Suprapubic skin (tissue), 4 donors: ENCODE results near the gene TPRX1. TPM values are rescaled to one million over a fixed set of nuclear protein-coding genes. Genes with fewer than 3 reads are reported as not detected.

Experiments
- total RNA-seq, 4 donors: library from RNA; depleted of rRNA; stranded (reverse); fragments of >200 nt; gene quantifications; one replicate each; pipeline ENCODE4 v1.1.0, GENCODE V29; 2016

Gene TPRX1
- total RNA-seq, 4 donors from 2014 or later, result not detected

Other genes with a start within 250 kb of the TPRX1 start
- under 1 TPM in 3 of 4 donors, not detected in 1; 0.49 to 0.80 (median 0.51) TPM for gene ZNF541, start 231.4 kb downstream of the TPRX1 start, total RNA-seq
- 10 to 100 TPM; 10.7 to 33.6 (median 22.9) TPM for gene BICRA, start 195.4 kb downstream of the TPRX1 start, total RNA-seq
- gene EHD2, start 91.1 kb downstream of the TPRX1 start, total RNA-seq, result 10 to 100 TPM; 48.5 to 84.7 (median 70.5) TPM
- 100 to 1,000 TPM; 329 to 412 (median 356) TPM for gene NOP53, start 59.0 kb downstream of the TPRX1 start, total RNA-seq
- 100 to 1,000 TPM; 351 to 679 (median 517) TPM for gene SELENOW, start 25.8 kb downstream of the TPRX1 start, total RNA-seq
- not detected for gene CRX, start 17.4 kb upstream of the TPRX1 start, total RNA-seq
- not detected for gene TPRX2, start 54.7 kb upstream of the TPRX1 start, total RNA-seq
- under 1 TPM in 1 of 4 donors, not detected in 3; 0.32 TPM for gene SULT2A1, start 81.8 kb upstream of the TPRX1 start, total RNA-seq
- gene BSPH1, start 187.6 kb upstream of the TPRX1 start, total RNA-seq, result not detected
- not detected for gene ELSPBP1, start 190.1 kb upstream of the TPRX1 start, total RNA-seq
- not detected for gene CABP5, start 239.5 kb upstream of the TPRX1 start, total RNA-seq